DOHH2 (cell line): ENCODE results near the gene MGRN1.

Source experiments
- H3F3A ChIP-seq: fragments of 200-600 bp; sonication (generic), shearing (Covaris generic); 2 replicates; pipeline ENCODE4 v1.6.0; 2016; ENCODE audit warnings: antibody characterized with exemption, mild to moderate bottlenecking; ENCODE audit not compliant: control insufficient read depth, insufficient read depth
- H3K27ac ChIP-seq: fragments of 200-600 bp; sonication (generic); 2 replicates; pipeline ENCODE4 v1.5.1; 2014; ENCODE audit warnings: low read depth, mild to moderate bottlenecking, low read length, moderate library complexity
- H3K27me3 ChIP-seq: fragments of 200-600 bp; sonication (generic); 2 replicates; pipeline ENCODE4 v1.6.1; 2014; ENCODE audit warnings: mild to moderate bottlenecking, low read length, mixed read lengths; ENCODE audit not compliant: control insufficient read depth
- H3K36me3 ChIP-seq: fragments of 200-600 bp; sonication (generic); 2 replicates; pipeline ENCODE4 v1.6.1; 2014; ENCODE audit warnings: mild to moderate bottlenecking, low read length, moderate library complexity, mixed read lengths; ENCODE audit not compliant: control insufficient read depth
- H3K4me1 ChIP-seq: fragments of 200-600 bp; sonication (generic); 2 replicates; pipeline ENCODE4 v1.6.1; 2014; ENCODE audit warnings: mild to moderate bottlenecking, low read length, mixed read lengths; ENCODE audit not compliant: control insufficient read depth
- H3K4me2 ChIP-seq: fragments of 200-600 bp; sonication (generic); 2 replicates; pipeline ENCODE4 v1.6.0; 2014; ENCODE audit warnings: mild to moderate bottlenecking, low read length, moderate library complexity
- H3K4me3 ChIP-seq: fragments of 200-600 bp; sonication (generic); 2 replicates; pipeline ENCODE4 v1.5.1; 2014; ENCODE audit warnings: mild to moderate bottlenecking, low read length, mixed read lengths
- H3K79me2 ChIP-seq: fragments of 200-600 bp; sonication (generic); 2 replicates; pipeline ENCODE4 v1.6.1; 2014; ENCODE audit warnings: mild to moderate bottlenecking, low read length, mixed read lengths; ENCODE audit not compliant: control insufficient read depth
- H3K9me2 ChIP-seq: fragments of 200-600 bp; sonication (generic); replicated peaks from 2 replicates; pipeline ENCODE4 v1.6.1; 2014; ENCODE audit warnings: mild to moderate bottlenecking, low read length, mixed read lengths; ENCODE audit not compliant: control insufficient read depth
- H3K9me3 ChIP-seq: fragments of 200-600 bp; sonication (generic); 2 replicates; pipeline ENCODE4 v1.6.1; 2014; ENCODE audit warnings: antibody characterized with exemption, low read length, mixed read lengths; ENCODE audit not compliant: control insufficient read depth, insufficient read depth
- H4K20me1 ChIP-seq: fragments of 200-600 bp; sonication (generic); 2 replicates; pipeline ENCODE4 v1.6.0; 2014; ENCODE audit warnings: low read depth, mild to moderate bottlenecking, antibody characterized with exemption, low read length, moderate library complexity; ENCODE audit not compliant: control insufficient read depth, insufficient read depth
- CTCF ChIP-seq: fragments of 200-600 bp; sonication (generic); IDR thresholded peaks from one replicate; pipeline ENCODE4 v1.5.1; 2014; ENCODE audit warnings: antibody characterized with exemption, mild to moderate bottlenecking, low read depth, low read length; ENCODE audit not compliant: poor library complexity, severe bottlenecking
- EZH2phosphoT487 ChIP-seq: fragments of 200-600 bp; sonication (generic); IDR thresholded peaks from 2 replicates; pipeline ENCODE4 v1.6.1; 2017; ENCODE audit warnings: borderline replicate concordance, mild to moderate bottlenecking, antibody characterized with exemption, low read length, moderate library complexity, mixed read lengths

MGRN1 gene

DNA sequence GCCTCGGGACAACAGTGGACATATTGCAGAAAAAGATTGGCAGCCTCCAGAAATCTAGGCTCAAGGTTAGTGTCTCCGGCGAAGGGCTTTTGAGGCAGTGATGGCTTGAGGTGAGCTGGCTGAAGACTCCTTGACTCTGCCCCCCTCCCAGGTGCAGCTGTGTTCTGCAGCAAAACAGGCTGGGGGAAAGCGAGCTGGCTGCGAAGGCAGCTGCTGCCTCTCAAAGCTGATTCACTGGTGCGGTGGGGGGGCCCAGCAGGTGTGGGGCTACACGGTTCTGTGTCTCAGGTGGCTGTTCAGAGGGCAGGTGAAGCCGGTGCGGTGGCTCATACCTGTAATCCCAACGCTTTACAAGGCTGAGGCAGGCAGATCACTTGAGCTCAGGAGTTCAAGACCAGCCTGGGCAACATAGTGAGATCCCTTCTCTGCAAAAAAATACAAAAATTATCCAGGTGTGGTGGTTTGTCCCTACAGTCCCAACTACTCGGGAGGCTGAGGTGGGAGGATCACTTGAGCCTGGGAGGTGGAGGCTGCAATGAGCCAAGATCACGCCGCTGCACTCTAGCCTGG, 45.6 kb upstream of the MGRN1 start:
- H3K79me2 ChIP-seq = no peaks in the 10 kb centered on the region
- H3K4me2 ChIP-seq = no peak overlapping the region
- H3K36me3 ChIP-seq = no peaks in the 10 kb centered on the region
- H3K4me1 ChIP-seq = no peaks in the 10 kb centered on the region
- no peaks in the 10 kb centered on the region for H4K20me1 ChIP-seq
- TF ChIP-seq CTCF = no peak
- TF ChIP-seq EZH2phosphoT487 = no peak
- no peaks in the 10 kb centered on the region for H3K9me3 ChIP-seq
- no peak overlapping the region for H3K27ac ChIP-seq
- H3K4me3 ChIP-seq = no peak overlapping the region
- no peaks in the 10 kb centered on the region for H3K9me2 ChIP-seq
- no peaks in the 10 kb centered on the region for H3F3A ChIP-seq
- peaks cover 4% of the 10 kb centered on the region for H3K27me3 ChIP-seq

GRCh38 chr16:4580250-4580649, 44.4 kb upstream of the MGRN1 start:
- Histone ChIP-seq H3K79me2 (no peaks in the 10 kb centered on the region), H3K4me3 (no peak overlapping the region), H4K20me1 (no peaks in the 10 kb centered on the region), H3K4me2 (no peak overlapping the region), H3K4me1 (no peaks in the 10 kb centered on the region), H3K27ac (no peak overlapping the region), H3K36me3 (no peaks in the 10 kb centered on the region), H3K27me3 (no peaks in the 10 kb centered on the region), H3F3A (no peaks in the 10 kb centered on the region), H3K9me3 (no peaks in the 10 kb centered on the region), H3K9me2 (no peaks in the 10 kb centered on the region)
- TF ChIP-seq CTCF (no peak), EZH2phosphoT487 (no peak)

GRCh38 chr16:4583906-4584305, 40.7 kb upstream of the MGRN1 start:
- no peak for TF ChIP-seq EZH2phosphoT487
- TF ChIP-seq CTCF = no peak
- Histone ChIP-seq H3K9me2 (no peaks in the 10 kb centered on the region), H3K4me2 (no peak overlapping the region), H3K9me3 (no peaks in the 10 kb centered on the region), H3K4me3 (no peak overlapping the region), H3K27me3 (peaks cover 11% of the 10 kb centered on the region; the same call in 1 of the 2 replicates), H4K20me1 (no peaks in the 10 kb centered on the region), H3K79me2 (no peaks in the 10 kb centered on the region), H3K27ac (no peak overlapping the region), H3K4me1 (no peaks in the 10 kb centered on the region), H3F3A (no peaks in the 10 kb centered on the region), H3K36me3 (no peaks in the 10 kb centered on the region)
